ENCODE results near the gene PCED1B.

The PCED1B gene

GRCh38 chr12:47098099-47098498, 18.7 kb downstream of the PCED1B start (continued):
- TF ChIP-seq ZNF565 (CRISPR knock-in tag; conservative IDR thresholded peaks at IDR 0.05; ENCODE audit: low read depth) (no peak), TOX (CRISPR knock-in tag; IDR thresholded peaks at IDR 0.05; ENCODE audit: borderline replicate concordance) (no peak)

GRCh38 chr12:47099610-47100009, 20.2 kb downstream of the PCED1B start:
- no peak for ATAC-seq
- TF ChIP-seq, protein P1, sequence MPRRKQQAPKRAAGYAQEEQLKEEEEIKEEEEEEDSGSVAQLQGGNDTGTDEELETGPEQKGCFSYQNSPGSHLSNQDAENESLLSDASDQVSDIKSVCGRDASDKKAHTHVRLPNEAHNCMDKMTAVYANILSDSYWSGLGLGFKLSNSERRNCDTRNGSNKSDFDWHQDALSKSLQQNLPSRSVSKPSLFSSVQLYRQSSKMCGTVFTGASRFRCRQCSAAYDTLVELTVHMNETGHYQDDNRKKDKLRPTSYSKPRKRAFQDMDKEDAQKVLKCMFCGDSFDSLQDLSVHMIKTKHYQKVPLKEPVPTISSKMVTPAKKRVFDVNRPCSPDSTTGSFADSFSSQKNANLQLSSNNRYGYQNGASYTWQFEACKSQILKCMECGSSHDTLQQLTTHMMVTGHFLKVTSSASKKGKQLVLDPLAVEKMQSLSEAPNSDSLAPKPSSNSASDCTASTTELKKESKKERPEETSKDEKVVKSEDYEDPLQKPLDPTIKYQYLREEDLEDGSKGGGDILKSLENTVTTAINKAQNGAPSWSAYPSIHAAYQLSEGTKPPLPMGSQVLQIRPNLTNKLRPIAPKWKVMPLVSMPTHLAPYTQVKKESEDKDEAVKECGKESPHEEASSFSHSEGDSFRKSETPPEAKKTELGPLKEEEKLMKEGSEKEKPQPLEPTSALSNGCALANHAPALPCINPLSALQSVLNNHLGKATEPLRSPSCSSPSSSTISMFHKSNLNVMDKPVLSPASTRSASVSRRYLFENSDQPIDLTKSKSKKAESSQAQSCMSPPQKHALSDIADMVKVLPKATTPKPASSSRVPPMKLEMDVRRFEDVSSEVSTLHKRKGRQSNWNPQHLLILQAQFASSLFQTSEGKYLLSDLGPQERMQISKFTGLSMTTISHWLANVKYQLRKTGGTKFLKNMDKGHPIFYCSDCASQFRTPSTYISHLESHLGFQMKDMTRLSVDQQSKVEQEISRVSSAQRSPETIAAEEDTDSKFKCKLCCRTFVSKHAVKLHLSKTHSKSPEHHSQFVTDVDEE (CRISPR knock-in tag; IDR thresholded peaks at IDR 0.05), result no peak
- TF ChIP-seq ESRRG (CRISPR knock-in tag; IDR thresholded peaks at IDR 0.05) (no peak), OSR1 (CRISPR knock-in tag; IDR thresholded peaks at IDR 0.05) (no peak), CSRNP3 (CRISPR knock-in tag; IDR thresholded peaks at IDR 0.05) (no peak), CSDC2 (CRISPR knock-in tag; IDR thresholded peaks at IDR 0.05) (no peak), PPARA (CRISPR knock-in tag; IDR thresholded peaks at IDR 0.05; ENCODE audit: borderline replicate concordance) (no peak), ZC3H10 (CRISPR knock-in tag; IDR thresholded peaks at IDR 0.05) (no peak), BACH2 (CRISPR knock-in tag; IDR thresholded peaks at IDR 0.05; ENCODE audit: borderline replicate concordance) (no peak), TOX (CRISPR knock-in tag; IDR thresholded peaks at IDR 0.05; ENCODE audit: borderline replicate concordance) (no peak), ZNF565 (CRISPR knock-in tag; conservative IDR thresholded peaks at IDR 0.05; ENCODE audit: low read depth) (no peak), ZNF8 (CRISPR knock-in tag; IDR thresholded peaks at IDR 0.05) (no peak), SNAI2 (CRISPR knock-in tag; IDR thresholded peaks at IDR 0.05) (no peak), TCF4 (CRISPR knock-in tag; IDR thresholded peaks at IDR 0.05; ENCODE audit: borderline replicate concordance) (no peak), POU6F1 (CRISPR knock-in tag; IDR thresholded peaks at IDR 0.05; ENCODE audit: borderline replicate concordance, low read depth) (no peak), ISL1 (CRISPR knock-in tag; IDR thresholded peaks at IDR 0.05) (no peak), ZFP3 (CRISPR knock-in tag; IDR thresholded peaks at IDR 0.05) (no peak), PATZ1 (CRISPR knock-in tag; IDR thresholded peaks at IDR 0.05; ENCODE audit: borderline replicate concordance) (no peak), ARNTL (CRISPR knock-in tag; IDR thresholded peaks at IDR 0.05; ENCODE audit: borderline replicate concordance, low read depth) (no peak), ZNF70 (CRISPR knock-in tag; IDR thresholded peaks at IDR 0.05) (no peak)
- TF ChIP-seq, protein P2, sequence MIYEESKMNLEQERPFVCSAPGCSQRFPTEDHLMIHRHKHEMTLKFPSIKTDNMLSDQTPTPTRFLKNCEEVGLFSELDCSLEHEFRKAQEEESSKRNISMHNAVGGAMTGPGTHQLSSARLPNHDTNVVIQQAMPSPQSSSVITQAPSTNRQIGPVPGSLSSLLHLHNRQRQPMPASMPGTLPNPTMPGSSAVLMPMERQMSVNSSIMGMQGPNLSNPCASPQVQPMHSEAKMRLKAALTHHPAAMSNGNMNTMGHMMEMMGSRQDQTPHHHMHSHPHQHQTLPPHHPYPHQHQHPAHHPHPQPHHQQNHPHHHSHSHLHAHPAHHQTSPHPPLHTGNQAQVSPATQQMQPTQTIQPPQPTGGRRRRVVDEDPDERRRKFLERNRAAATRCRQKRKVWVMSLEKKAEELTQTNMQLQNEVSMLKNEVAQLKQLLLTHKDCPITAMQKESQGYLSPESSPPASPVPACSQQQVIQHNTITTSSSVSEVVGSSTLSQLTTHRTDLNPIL (CRISPR knock-in tag; IDR thresholded peaks at IDR 0.05; ENCODE audit: low read depth), result no peak

DNA sequence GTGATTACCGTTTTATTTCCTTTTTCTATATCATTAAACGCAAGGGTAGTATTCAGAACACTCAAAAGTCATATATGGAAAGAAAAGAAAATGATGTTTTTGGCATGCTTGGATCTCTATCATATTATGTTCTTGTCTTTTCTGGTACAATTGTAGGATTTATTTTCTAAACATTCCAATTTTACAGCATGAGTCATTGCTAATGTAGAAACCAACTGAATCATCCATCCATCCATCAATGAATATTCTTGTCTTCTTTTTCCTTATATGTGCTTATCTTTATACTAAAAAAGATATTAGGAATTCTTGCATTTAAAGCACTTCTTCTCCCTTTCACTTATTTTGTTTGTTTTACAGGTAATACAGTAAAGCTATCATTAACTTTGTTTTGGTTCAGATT, 20.7 kb downstream of the PCED1B start:
- no peak for ATAC-seq

More for the DNA sequence above, 20.7 kb downstream of the PCED1B start:
- no peak for TF ChIP-seq ZNF565 (CRISPR knock-in tag; conservative IDR thresholded peaks at IDR 0.05; ENCODE audit: low read depth)
- no peak for TF ChIP-seq RARB (CRISPR knock-in tag; IDR thresholded peaks at IDR 0.05)
- TF ChIP-seq GLIS3 (CRISPR knock-in tag; IDR thresholded peaks at IDR 0.05), result no peak
- TF ChIP-seq ARNTL (CRISPR knock-in tag; IDR thresholded peaks at IDR 0.05; ENCODE audit: borderline replicate concordance, low read depth), result no peak
- TF ChIP-seq ISL1 (CRISPR knock-in tag; IDR thresholded peaks at IDR 0.05), result no peak
- no peak for TF ChIP-seq TOX (CRISPR knock-in tag; IDR thresholded peaks at IDR 0.05; ENCODE audit: borderline replicate concordance)
- TF ChIP-seq CSRNP3 (CRISPR knock-in tag; IDR thresholded peaks at IDR 0.05), result no peak
- TF ChIP-seq, protein P1 (CRISPR knock-in tag; IDR thresholded peaks at IDR 0.05), result no peak
- TF ChIP-seq BACH2 (CRISPR knock-in tag; IDR thresholded peaks at IDR 0.05; ENCODE audit: borderline replicate concordance), result no peak
- TF ChIP-seq PATZ1 (CRISPR knock-in tag; IDR thresholded peaks at IDR 0.05; ENCODE audit: borderline replicate concordance), result no peak
- TF ChIP-seq SNAI2 (CRISPR knock-in tag; IDR thresholded peaks at IDR 0.05), result no peak
